Adrenal gland (tissue), 5 donors: ENCODE results near the gene RNF212.

Source experiments
- POLR2A ChIP-seq, 2 donors: fragments of 450-650 bp; IDR thresholded peaks; one replicate each; pipeline ENCODE4 v1.6.1; 2017; ENCODE audit warnings: antibody characterized with exemption in 2 of 2, mild to moderate bottlenecking in 2 of 2, moderate library complexity in 1 of 2
- TF ChIP-seq, protein P1 (sequence below), 6 experiments: fragments of 450-650 bp in 4 of 6; fragments of 200-600 bp in 2 of 6; sonication (generic) in 1 of 6; IDR thresholded peaks; 1 replicate in 5 of 6; 2 replicates in 1 of 6; pipeline versions ENCODE4 v1.5.1 to v1.8.0; 2016 to 2021; ENCODE audit warnings: antibody characterized with exemption in 6 of 6, mild to moderate bottlenecking in 2 of 6, moderate library complexity in 1 of 6
- donor health status: DM: no; HTN: no; CAD: no.

DNA sequence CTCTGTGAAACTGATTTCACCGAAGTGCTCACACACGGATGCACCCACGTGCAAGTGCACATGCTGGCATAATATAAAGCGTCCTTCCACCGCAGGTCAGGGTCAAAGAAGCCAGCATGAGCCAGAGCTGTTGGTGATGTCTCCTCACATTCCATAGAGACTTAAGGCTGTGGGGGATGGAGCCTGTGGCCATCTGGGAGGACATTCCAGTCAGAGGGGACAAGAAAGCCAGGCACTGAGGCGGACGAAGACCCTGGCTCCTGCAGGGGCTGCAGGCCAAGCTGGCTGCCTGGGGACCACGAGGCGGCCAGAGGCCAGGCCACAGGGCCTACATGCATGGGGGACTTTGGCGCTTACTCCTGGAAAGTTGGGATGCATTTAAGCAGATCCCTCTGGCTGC lies 7.7 kb downstream of the RNF212 start:
- TF ChIP-seq, protein P1, sequence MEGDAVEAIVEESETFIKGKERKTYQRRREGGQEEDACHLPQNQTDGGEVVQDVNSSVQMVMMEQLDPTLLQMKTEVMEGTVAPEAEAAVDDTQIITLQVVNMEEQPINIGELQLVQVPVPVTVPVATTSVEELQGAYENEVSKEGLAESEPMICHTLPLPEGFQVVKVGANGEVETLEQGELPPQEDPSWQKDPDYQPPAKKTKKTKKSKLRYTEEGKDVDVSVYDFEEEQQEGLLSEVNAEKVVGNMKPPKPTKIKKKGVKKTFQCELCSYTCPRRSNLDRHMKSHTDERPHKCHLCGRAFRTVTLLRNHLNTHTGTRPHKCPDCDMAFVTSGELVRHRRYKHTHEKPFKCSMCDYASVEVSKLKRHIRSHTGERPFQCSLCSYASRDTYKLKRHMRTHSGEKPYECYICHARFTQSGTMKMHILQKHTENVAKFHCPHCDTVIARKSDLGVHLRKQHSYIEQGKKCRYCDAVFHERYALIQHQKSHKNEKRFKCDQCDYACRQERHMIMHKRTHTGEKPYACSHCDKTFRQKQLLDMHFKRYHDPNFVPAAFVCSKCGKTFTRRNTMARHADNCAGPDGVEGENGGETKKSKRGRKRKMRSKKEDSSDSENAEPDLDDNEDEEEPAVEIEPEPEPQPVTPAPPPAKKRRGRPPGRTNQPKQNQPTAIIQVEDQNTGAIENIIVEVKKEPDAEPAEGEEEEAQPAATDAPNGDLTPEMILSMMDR (IDR thresholded peaks at IDR 0.05) = no peak
- no peak for TF ChIP-seq POLR2A (IDR thresholded peaks at IDR 0.05)
